Upper lobe of right lung (tissue), 1 donor: Measurements from ENCODE around the gene DAAM1. TPM values are rescaled to one million over a fixed set of nuclear protein-coding genes. Genes with fewer than 3 reads are reported as not detected.

Experiments used
- ATAC-seq: fragments of 200-7000 bp; cut with Tn5 transposase; one replicate; pipeline ENCODE4 v1.9.1; 2020; ENCODE audit warnings: mild to moderate bottlenecking, moderate library complexity
- DNase-seq: peaks from one replicate; pipeline ENCODE4 v3.0.0-alpha.2; 2020
- H3K27ac ChIP-seq: fragments of 200-600 bp; one replicate; pipeline ENCODE4 v1.8.0; 2022
- H3K27me3 ChIP-seq: fragments of 200-600 bp; one replicate; pipeline ENCODE4 v1.8.0; 2022; ENCODE audit warnings: mild to moderate bottlenecking
- H3K36me3 ChIP-seq: fragments of 200-600 bp; one replicate; pipeline ENCODE4 v1.8.0; 2022
- H3K4me1 ChIP-seq: fragments of 200-600 bp; one replicate; pipeline ENCODE4 v1.8.0; 2022
- H3K4me3 ChIP-seq: fragments of 200-600 bp; one replicate; pipeline ENCODE4 v1.8.0; 2022; ENCODE audit warnings: mild to moderate bottlenecking
- H3K9me3 ChIP-seq: fragments of 200-600 bp; one replicate; pipeline ENCODE4 v1.8.0; 2022
- intact Hi-C: fragments of 100-400 bp; cut with DNase I; formaldehyde crosslinking; loops from one replicate; pipeline ENCODE4 v1.11.0; 2022
- total RNA-seq: library from RNA; stranded (reverse); fragmentation: NEBNext Ultra II Directional; extraction: Animal tissue kit (Norgen Biotek cat#: 25700); gene quantifications from one replicate; pipeline ENCODE4 v1.2.1, GENCODE V29; 2021
- TF ChIP-seq, protein P1 (sequence below): fragments of 200-600 bp; IDR thresholded peaks from one replicate; pipeline ENCODE4 v1.8.0; 2022; ENCODE audit warnings: antibody characterized with exemption
- donor health status: DM: no; HTN: yes; CAD: no; lungs with severe emphysema.

The DAAM1 gene
- total RNA-seq, 1 donor from 2014 or later: 51.2 TPM

DNA sequence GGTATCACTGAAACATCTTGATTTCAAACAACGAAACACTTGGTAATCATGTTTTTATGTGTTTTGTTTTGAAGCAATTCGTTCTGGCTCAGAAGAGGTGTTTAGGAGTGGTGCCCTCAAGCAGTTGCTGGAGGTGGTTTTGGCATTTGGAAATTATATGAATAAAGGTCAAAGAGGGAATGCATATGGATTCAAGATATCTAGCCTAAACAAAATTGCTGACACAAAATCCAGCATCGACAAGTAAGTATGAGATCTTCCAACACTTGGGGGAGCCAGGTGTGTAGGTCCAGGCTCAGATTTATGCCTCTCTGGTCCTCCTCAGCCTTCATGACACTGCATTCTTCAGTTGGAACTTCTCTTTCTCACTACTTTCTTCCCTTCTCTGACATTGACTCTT lies 166.6 kb downstream of the DAAM1 start:
- no peak for ATAC-seq

DNA sequence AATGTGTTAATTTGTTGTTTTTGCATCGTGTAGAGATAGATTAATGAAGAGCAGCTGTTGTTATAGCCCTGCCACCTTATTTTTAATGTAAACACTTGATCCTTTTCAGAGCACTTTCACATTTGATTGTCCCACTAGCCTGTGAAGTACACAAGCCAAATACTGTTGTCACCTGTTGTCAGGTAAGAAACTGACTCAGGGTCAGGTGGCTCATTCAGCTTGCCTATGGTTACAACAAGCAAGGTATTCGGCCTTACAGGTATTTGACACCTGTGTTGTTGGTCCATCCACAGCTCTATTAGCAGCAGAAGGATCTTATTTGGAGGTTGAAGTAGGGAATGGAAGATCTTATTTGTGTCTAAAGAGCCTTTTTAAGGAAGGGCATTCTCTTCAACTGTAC lies 167.8 kb downstream of the DAAM1 start:
- TF ChIP-seq, protein P1, sequence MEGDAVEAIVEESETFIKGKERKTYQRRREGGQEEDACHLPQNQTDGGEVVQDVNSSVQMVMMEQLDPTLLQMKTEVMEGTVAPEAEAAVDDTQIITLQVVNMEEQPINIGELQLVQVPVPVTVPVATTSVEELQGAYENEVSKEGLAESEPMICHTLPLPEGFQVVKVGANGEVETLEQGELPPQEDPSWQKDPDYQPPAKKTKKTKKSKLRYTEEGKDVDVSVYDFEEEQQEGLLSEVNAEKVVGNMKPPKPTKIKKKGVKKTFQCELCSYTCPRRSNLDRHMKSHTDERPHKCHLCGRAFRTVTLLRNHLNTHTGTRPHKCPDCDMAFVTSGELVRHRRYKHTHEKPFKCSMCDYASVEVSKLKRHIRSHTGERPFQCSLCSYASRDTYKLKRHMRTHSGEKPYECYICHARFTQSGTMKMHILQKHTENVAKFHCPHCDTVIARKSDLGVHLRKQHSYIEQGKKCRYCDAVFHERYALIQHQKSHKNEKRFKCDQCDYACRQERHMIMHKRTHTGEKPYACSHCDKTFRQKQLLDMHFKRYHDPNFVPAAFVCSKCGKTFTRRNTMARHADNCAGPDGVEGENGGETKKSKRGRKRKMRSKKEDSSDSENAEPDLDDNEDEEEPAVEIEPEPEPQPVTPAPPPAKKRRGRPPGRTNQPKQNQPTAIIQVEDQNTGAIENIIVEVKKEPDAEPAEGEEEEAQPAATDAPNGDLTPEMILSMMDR: no peak
- Histone ChIP-seq H3K4me1 (peaks cover 40% of the 10 kb centered on the region), H3K27ac (no peak overlapping the region), H3K27me3 (no peaks in the 10 kb centered on the region), H3K36me3 (peaks cover 46% of the 10 kb centered on the region), H3K4me3 (no peak overlapping the region), H3K9me3 (no peaks in the 10 kb centered on the region)
- peak; percentile 33 for ATAC-seq
- intact Hi-C loops: no loop called here
- no peak for DNase-seq

More for the DNA sequence above, 166.6 kb downstream of the DAAM1 start:
- Histone ChIP-seq H3K4me3 (no peak overlapping the region), H3K36me3 (peaks cover 46% of the 10 kb centered on the region), H3K4me1 (peaks cover 30% of the 10 kb centered on the region), H3K27ac (no peak overlapping the region), H3K9me3 (no peaks in the 10 kb centered on the region), H3K27me3 (no peaks in the 10 kb centered on the region)
- TF ChIP-seq, protein P1: no peak
- DNase-seq: no peak
- intact Hi-C loops: no loop called here

DNA sequence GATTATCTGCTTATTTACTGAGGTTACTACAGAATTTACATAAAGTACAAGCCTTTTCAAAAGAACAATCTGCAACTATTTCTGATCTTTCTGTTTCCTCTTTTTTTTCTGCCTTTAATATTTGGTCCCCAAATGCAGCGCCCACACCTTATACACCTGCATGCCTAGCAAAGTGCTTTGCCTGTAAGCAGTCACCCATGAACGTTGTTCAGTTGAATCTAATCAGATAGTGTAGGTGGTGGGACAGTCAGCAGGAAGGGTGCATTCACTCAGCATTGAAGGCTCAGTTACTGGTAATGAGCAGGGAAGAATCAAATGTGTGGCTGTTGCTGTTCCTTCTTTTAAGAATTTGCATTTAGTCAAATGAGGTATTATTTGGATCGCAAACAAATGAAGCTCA lies 168.3 kb downstream of the DAAM1 start:
- intact Hi-C loops: no loop called here
- Histone ChIP-seq H3K27me3 (no peaks in the 10 kb centered on the region), H3K9me3 (no peaks in the 10 kb centered on the region), H3K36me3 (peaks cover 45% of the 10 kb centered on the region), H3K4me1 (peaks cover 44% of the 10 kb centered on the region), H3K4me3 (no peak overlapping the region), H3K27ac (no peak overlapping the region)
- TF ChIP-seq, protein P1: no peak
- ATAC-seq (no peak), DNase-seq (no peak)

DNA sequence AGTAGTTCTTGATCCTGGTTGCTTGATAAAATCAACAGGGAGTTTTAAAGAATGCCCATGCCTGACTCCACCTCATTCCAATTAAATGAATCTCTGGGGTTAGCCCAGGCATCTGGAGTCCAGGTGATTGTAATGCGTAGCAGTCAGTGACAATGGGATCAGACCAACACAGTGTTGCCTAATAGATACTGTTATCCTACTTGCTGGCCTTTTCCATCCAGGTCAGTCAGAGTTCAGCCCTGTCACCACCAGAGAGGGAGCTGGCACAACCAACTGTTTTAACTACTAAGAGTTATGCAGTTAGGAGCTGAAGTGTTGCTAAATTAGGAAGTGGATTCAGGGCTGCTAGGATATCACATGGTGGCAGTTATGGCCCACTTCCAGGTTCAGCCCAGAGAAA lies 169.6 kb downstream of the DAAM1 start:
- no peaks in the 10 kb centered on the region for H3K9me3 ChIP-seq
- peaks cover 48% of the 10 kb centered on the region for H3K4me1 ChIP-seq
- ATAC-seq: peak; percentile 78
- H3K27me3 ChIP-seq: no peaks in the 10 kb centered on the region
- peak overlapping the region; percentile 59 for H3K27ac ChIP-seq
- no peak overlapping the region for H3K4me3 ChIP-seq
- DNase-seq: no peak
- intact Hi-C loops: no loop called here
- TF ChIP-seq, protein P1: no peak
- peaks cover 34% of the 10 kb centered on the region for H3K36me3 ChIP-seq

DNA sequence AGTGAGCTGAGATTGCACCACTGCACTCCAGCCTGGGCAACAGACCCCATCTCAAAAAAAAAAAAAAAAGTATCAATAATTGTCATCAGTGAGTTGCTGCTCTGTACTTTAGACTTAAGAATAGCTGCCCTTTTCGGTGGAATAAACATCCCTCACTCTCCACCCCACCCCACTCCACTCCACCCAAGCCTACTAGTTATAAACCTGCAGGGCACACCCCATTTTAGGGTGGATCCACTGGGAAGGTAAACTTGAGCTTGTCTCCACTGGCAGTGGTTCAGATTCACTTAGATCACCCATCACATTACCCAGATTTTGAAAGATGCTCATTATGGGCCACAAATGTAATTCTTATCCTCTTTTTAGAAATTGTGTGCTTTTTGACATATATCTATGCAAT lies 170.3 kb downstream of the DAAM1 start:
- Histone ChIP-seq H3K27ac (peak overlapping the region; percentile 59), H3K4me3 (no peak overlapping the region), H3K27me3 (no peaks in the 10 kb centered on the region), H3K9me3 (no peaks in the 10 kb centered on the region), H3K36me3 (peaks cover 29% of the 10 kb centered on the region), H3K4me1 (peaks cover 48% of the 10 kb centered on the region)
- DNase-seq: no peak
- intact Hi-C loops: no loop called here
- TF ChIP-seq, protein P1: no peak
- ATAC-seq: no peak
